ENCODE results near the gene TMEM33.

TMEM33 gene

GRCh38 chr4:42008011-42008786 is 73.0 kb downstream of the TMEM33 start:
- no peak for DNase-seq

All from NCI-H1417 treated with DMSO at 0.1 percent for 48 hours (cell line).